HepG2 (cell line): ENCODE measurements around the gene PC. TPM values are rescaled to one million over a fixed set of nuclear protein-coding genes. Genes with fewer than 3 reads are reported as not detected.

Source experiments
- ARNT2 ChIP-seq: sonication (generic); formaldehyde crosslinking; IDR thresholded peaks from 2 replicates; pipeline ENCODE4 v1.8.0; 2022; ENCODE audit warnings: mild to moderate bottlenecking, low read depth, missing genetic modification reagents, moderate library complexity
- EED ChIP-seq: sonication (generic); formaldehyde crosslinking; IDR thresholded peaks from 2 replicates; pipeline ENCODE4 v1.5.0; 2020; ENCODE audit warnings: mild to moderate bottlenecking, missing genetic modification reagents
- HOXA3 ChIP-seq: sonication (generic); formaldehyde crosslinking; IDR thresholded peaks from 2 replicates; pipeline ENCODE4 v1.5.0; 2020; ENCODE audit warnings: missing genetic modification reagents
- KLF15 ChIP-seq: sonication (generic); formaldehyde crosslinking; IDR thresholded peaks from 2 replicates; pipeline ENCODE4 v1.8.1; 2023; ENCODE audit warnings: borderline replicate concordance, mild to moderate bottlenecking, inconsistent platforms, missing genetic modification reagents, mixed read lengths
- LCORL ChIP-seq, 2 experiments: fragments of 450-650 bp in 1 of 2; sonication (generic) in 1 of 2; formaldehyde crosslinking in 1 of 2; IDR thresholded peaks; 2 replicates each; pipeline versions ENCODE4 v1.5.0 to v1.6.1; 2017 to 2020; ENCODE audit warnings: antibody characterized with exemption in 1 of 2, missing genetic modification reagents in 1 of 2
- NR3C1 ChIP-seq: sonication (generic); formaldehyde crosslinking; IDR thresholded peaks from 2 replicates; pipeline ENCODE4 v1.4.0; 2020; ENCODE audit warnings: missing genetic modification reagents
- PHF21A ChIP-seq: sonication (generic); formaldehyde crosslinking; IDR thresholded peaks from 2 replicates; pipeline ENCODE4 v1.5.0; 2020; ENCODE audit warnings: mild to moderate bottlenecking, missing genetic modification reagents
- SSRP1 ChIP-seq: IDR thresholded peaks from 2 replicates; pipeline ENCODE4 v1.6.1; 2016; ENCODE audit warnings: control low read depth
- ZNF17 ChIP-seq: sonication (generic); formaldehyde crosslinking; IDR thresholded peaks from 2 replicates; pipeline ENCODE4 v1.5.0; 2020; ENCODE audit warnings: mild to moderate bottlenecking, missing genetic modification reagents
- ZNF616 ChIP-seq: sonication (generic); formaldehyde crosslinking; IDR thresholded peaks from 2 replicates; pipeline ENCODE4 v1.5.0; 2020; ENCODE audit warnings: low read depth, mild to moderate bottlenecking, missing genetic modification reagents
- ZNF7 ChIP-seq: IDR thresholded peaks from 2 replicates; pipeline ENCODE4 v1.6.1; 2016; ENCODE audit warnings: missing biosample characterization, missing genetic modification reagents
- polyA plus RNA-seq, 8 experiments: library from polyadenylated mRNA; depleted of rRNA in 3 of 8; stranded (reverse) in 7 of 8; unstranded in 1 of 8; fragments of >200 nt; fragmentation: Illumina TruSeq in 4 of 8; extraction: Trizol in 4 of 8; gene quantifications; 2 replicates each; pipeline versions ENCODE4 v1.2.1 to v1.2.3, GENCODE V29; 2011 to 2016; ENCODE audit warnings: low read depth in 4 of 8, missing spikeins in 1 of 8, mixed read lengths in 1 of 8; ENCODE audit not compliant: insufficient read depth in 1 of 8
- total RNA-seq, 5 experiments: library from RNA; depleted of rRNA; stranded (reverse); fragments of >200 nt; fragmentation: Illumina TruSeq; extraction: Trizol; gene quantifications; 2 replicates each; pipeline ENCODE4 v1.2.3, GENCODE V29; 2016; ENCODE audit warnings: low read depth in 1 of 5
- TF ChIP-seq, protein P1 (sequence below): sonication (generic); formaldehyde crosslinking; IDR thresholded peaks from 2 replicates; pipeline ENCODE4 v1.4.0; 2020; ENCODE audit warnings: missing genetic modification reagents, low read depth, mild to moderate bottlenecking, borderline replicate concordance
- TF ChIP-seq, protein P2 (sequence below): sonication (generic); formaldehyde crosslinking; IDR thresholded peaks from 2 replicates; pipeline ENCODE4 v1.5.1; 2020; ENCODE audit warnings: missing genetic modification reagents, mild to moderate bottlenecking, borderline replicate concordance
- TF ChIP-seq, protein P3 (sequence below): sonication (generic); formaldehyde crosslinking; IDR thresholded peaks from 2 replicates; pipeline ENCODE4 v1.5.1; 2020; ENCODE audit warnings: mild to moderate bottlenecking, moderate library complexity, missing genetic modification reagents
- TF ChIP-seq, protein P4 (sequence below): sonication (generic); formaldehyde crosslinking; IDR thresholded peaks from 2 replicates; pipeline ENCODE4 v1.5.0; 2020; ENCODE audit warnings: mild to moderate bottlenecking, missing genetic modification reagents
- TF ChIP-seq, protein P5 (sequence below): sonication (generic); formaldehyde crosslinking; IDR thresholded peaks from 2 replicates; pipeline ENCODE4 v1.5.1; 2020; ENCODE audit warnings: mild to moderate bottlenecking, missing genetic modification reagents, moderate library complexity
- TF ChIP-seq, protein P6 (sequence below): IDR thresholded peaks from 2 replicates; pipeline ENCODE4 v1.6.1; 2016; ENCODE audit warnings: missing biosample characterization, missing genetic modification reagents, low read depth
- TF ChIP-seq, protein P7 (sequence below): sonication (generic); formaldehyde crosslinking; IDR thresholded peaks from 2 replicates; pipeline ENCODE4 v1.4.0; 2020; ENCODE audit warnings: mild to moderate bottlenecking, missing genetic modification reagents

Gene PC
- total and polyA plus RNA-seq, 2 of the 13 experiments (the other 11 are each of a cell fraction or from before 2014, with no cell fraction given), result 29.0 to 39.0 TPM

DNA sequence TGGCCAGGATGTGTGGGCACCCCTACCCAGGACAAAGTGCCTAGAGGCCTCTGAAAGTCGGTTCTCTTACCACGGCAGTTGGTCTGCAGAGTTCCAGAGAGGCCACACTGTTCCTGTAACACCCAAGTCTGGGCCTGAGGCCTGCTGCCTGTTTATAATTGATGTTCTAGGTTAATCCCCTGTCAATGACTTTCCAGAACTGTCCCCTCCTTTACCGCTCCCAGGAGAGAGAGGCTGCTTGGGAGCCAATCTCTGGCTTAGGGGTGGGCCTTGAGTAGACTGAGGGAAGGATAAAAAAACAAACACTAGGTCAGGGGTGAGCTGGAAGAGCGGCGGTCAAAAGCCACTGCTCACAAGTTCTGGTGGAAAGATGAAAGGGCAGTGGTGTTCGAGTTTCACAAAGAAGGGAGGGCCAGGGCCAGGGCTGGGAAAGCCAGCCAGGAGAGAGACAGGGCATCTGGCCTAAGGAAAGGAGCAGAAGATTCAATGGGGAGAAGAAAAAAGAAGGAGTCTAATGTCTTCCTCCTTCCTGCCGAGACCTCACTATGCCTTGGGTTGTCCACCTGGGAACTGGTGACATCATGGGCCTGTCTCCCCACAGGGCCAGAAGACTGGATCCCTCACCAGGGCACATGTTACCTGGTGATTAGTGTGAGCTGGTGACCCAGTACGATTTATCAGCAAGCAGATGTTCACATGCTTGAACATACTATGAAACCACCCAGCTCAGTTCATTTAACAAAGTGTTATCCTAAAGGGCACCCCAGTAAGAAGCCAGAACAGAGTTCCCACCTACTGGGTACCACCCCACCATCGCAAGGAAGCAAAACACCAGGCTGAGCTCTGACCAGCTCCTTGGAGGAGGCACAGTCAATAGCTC, 50.2 kb downstream of the PC start (continued):
- TF ChIP-seq, protein P1, sequence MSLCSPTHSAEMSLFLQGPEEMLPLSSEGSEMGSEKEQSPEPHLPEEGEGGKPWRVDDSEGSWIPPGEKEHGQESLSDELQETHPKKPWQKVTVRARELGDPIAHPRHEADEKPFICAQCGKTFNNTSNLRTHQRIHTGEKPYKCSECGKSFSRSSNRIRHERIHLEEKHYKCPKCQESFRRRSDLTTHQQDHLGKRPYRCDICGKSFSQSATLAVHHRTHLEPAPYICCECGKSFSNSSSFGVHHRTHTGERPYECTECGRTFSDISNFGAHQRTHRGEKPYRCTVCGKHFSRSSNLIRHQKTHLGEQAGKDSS, result 0 out of 2 replicates have a peak, but pooled peaks have one; percentile 19
- TF ChIP-seq PHF21A (CRISPR knock-in tag) (no peak; the same call in 1 of the 2 replicates), ZNF7 (CRISPR knock-in tag) (no peak), KLF15 (no peak), ARNT2 (CRISPR knock-in tag) (no peak), SSRP1 (CRISPR knock-in tag) (no peak), HOXA3 (CRISPR knock-in tag) (peak; percentile 60; the same call in 1 of the 2 replicates), NR3C1 (CRISPR knock-in tag) (no peak), ZNF17 (CRISPR knock-in tag) (no peak), EED (no peak), LCORL (IDR thresholded peaks at IDR 0.05) (no peak), LCORL (CRISPR knock-in tag; IDR thresholded peaks at IDR 0.05) (peak; percentile 35; the same call in 1 of the 2 replicates), ZNF616 (CRISPR knock-in tag) (no peak)
- TF ChIP-seq, protein P2, sequence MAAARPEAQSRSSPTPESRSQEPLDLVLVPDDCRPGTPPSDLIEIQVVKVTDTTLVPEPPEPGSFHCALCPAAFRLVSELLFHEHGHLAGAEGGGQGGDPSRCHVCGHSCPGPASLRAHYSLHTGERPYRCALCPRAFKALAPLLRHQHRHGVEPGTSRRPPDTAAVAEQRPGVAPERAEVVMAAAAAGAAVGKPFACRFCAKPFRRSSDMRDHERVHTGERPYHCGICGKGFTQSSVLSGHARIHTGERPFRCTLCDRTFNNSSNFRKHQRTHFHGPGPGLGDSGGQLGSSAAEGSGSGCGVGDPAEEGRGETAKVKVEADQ, result no peak
- TF ChIP-seq, protein P3, sequence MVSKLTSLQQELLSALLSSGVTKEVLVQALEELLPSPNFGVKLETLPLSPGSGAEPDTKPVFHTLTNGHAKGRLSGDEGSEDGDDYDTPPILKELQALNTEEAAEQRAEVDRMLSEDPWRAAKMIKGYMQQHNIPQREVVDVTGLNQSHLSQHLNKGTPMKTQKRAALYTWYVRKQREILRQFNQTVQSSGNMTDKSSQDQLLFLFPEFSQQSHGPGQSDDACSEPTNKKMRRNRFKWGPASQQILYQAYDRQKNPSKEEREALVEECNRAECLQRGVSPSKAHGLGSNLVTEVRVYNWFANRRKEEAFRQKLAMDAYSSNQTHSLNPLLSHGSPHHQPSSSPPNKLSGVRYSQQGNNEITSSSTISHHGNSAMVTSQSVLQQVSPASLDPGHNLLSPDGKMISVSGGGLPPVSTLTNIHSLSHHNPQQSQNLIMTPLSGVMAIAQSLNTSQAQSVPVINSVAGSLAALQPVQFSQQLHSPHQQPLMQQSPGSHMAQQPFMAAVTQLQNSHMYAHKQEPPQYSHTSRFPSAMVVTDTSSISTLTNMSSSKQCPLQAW, result no peak
- TF ChIP-seq, protein P4, sequence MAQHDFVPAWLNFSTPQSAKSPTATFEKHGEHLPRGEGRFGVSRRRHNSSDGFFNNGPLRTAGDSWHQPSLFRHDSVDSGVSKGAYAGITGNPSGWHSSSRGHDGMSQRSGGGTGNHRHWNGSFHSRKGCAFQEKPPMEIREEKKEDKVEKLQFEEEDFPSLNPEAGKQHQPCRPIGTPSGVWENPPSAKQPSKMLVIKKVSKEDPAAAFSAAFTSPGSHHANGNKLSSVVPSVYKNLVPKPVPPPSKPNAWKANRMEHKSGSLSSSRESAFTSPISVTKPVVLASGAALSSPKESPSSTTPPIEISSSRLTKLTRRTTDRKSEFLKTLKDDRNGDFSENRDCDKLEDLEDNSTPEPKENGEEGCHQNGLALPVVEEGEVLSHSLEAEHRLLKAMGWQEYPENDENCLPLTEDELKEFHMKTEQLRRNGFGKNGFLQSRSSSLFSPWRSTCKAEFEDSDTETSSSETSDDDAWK (CRISPR knock-in tag), result no peak
- TF ChIP-seq, protein P5, sequence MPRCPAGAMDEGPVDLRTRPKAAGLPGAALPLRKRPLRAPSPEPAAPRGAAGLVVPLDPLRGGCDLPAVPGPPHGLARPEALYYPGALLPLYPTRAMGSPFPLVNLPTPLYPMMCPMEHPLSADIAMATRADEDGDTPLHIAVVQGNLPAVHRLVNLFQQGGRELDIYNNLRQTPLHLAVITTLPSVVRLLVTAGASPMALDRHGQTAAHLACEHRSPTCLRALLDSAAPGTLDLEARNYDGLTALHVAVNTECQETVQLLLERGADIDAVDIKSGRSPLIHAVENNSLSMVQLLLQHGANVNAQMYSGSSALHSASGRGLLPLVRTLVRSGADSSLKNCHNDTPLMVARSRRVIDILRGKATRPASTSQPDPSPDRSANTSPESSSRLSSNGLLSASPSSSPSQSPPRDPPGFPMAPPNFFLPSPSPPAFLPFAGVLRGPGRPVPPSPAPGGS (CRISPR knock-in tag), result no peak
- TF ChIP-seq, protein P6, sequence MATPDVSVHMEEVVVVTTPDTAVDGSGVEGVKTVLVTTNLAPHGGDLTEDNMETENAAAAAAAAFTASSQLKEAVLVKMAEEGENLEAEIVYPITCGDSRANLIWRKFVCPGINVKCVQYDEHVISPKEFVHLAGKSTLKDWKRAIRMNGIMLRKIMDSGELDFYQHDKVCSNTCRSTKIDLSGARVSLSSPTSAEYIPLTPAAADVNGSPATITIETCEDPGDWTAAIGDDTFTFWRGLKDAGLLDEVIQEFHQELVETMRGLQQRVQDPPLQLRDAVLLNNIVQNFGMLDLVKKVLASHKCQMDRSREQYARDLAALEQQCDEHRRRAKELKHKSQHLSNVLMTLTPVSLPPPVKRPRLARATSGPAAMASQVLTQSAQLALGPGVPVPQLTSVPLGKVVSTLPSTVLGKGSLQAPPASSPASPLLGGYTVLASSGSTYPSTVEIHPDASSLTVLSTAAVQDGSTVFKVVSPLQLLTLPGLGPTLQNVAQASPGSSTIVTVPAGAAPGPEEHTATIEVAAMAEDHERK (CRISPR knock-in tag), result no peak
- TF ChIP-seq, protein P7, sequence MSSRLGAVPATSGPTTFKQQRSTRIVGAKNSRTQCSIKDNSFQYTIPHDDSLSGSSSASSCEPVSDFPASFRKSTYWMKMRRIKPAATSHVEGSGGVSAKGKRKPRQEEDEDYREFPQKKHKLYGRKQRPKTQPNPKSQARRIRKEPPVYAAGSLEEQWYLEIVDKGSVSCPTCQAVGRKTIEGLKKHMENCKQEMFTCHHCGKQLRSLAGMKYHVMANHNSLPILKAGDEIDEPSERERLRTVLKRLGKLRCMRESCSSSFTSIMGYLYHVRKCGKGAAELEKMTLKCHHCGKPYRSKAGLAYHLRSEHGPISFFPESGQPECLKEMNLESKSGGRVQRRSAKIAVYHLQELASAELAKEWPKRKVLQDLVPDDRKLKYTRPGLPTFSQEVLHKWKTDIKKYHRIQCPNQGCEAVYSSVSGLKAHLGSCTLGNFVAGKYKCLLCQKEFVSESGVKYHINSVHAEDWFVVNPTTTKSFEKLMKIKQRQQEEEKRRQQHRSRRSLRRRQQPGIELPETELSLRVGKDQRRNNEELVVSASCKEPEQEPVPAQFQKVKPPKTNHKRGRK (CRISPR knock-in tag), result no peak
